GM21367 (cell line): ENCODE measurements around the gene PIWIL1.

Experiments used
- ATAC-seq: cut with Tn5 transposase; IDR thresholded peaks from one replicate; pipeline ENCODE4 v1.9.1; 2021; ENCODE audit not compliant: unreplicated experiment

PIWIL1 gene

DNA sequence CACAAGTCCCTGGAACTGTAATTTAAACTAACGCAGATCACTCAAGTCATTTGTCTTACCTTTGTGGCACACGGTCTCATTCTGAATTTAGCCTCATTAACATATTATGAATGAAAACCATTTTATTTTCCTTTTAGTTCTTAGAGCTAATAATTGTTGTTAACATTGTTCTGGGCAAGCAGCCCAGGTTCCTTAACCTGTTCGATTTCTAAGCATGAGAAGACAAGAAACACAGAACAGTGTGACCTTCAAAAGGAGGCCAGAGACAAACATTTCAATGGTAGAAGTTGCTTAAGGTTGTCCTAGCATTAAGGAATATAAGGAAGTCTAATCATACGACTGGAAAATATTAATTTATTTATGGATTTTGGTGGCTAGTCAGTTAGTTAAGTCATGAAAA, 35.2 kb downstream of the PIWIL1 start:
- ATAC-seq: no peak

DNA sequence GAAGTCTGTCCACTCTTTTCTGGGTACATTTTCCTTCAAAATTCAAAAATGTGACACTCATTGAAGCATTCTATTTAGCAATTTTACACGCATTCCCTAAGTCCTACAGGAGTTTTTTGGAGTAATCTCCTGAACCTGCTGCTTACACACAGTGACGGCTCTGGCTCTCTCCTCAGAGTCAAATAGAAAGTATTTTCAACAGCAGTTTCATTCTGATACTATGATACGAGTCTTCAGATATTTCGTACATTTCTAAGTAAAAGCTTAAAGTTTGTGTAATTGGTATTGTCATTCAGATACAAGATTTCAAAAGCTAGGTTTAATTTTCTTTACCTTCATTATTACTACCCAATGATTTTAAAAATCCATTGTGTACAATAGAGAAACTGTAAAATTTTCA, 36.4 kb downstream of the PIWIL1 start:
- ATAC-seq: no peak

DNA sequence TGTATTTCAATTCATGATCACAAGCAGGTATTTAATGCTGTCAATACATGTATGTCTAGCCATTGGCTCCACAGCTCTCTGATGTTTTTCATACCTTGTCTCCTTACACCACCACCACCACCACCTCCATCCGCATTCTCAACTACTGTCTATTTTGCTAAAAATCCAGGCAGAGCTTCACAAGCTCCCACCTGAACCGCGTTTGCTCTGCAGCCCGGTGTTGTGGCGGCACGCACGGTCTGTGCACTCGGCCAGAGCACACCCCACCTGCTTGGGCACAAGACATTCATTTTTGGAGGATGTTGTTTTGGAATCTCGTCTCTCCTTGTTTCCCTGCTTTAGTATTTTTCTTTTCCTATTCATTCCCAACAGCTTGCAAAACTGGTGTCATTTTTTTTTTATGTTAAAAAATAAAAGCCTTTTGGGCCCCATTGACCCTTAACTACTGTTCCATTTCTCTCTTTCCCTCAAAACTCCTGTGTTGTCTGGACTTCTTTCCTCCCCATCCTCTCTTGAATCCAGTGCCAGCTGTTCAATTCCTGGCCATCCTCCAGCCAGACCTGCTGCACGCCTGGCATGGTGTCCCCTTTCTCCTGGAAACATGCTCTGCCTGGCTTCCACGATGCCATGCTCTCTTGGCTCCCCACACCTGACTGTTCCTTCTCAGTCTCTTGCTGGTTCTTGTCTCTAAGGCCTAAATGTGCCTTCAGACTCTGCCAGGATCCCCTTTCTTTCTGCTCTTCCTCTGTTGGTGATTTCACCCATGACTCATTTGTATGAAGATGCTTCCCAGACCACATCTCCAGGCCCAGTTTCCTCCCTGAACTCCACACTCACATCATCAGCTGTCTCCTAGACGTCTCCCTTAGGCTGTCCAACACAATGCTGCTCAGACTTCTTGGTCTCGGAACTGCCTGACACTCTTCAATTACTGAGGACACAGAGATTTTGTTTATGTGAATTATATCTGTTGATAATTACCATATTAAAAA, 37.9 kb downstream of the PIWIL1 start:
- ATAC-seq: no peak

DNA sequence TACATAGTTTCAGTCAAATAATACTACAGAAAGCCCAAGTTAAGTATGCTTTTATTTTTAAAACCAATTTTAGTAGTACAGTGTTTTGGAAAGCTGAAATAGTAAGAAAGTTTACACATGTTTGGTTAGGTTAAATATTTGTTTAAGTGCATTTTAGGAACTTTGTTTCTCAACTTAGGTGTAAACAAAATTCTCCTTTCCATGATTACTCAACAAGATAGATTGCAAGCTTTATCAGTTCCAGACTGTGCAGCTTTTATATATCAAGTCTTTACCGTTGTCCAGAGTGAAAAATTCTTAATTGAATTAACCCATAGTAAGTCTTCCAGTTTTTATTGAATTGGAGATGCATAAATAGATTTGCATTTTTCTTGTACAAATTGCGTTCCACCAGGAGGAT, 45.1 kb downstream of the PIWIL1 start:
- ATAC-seq: no peak

DNA sequence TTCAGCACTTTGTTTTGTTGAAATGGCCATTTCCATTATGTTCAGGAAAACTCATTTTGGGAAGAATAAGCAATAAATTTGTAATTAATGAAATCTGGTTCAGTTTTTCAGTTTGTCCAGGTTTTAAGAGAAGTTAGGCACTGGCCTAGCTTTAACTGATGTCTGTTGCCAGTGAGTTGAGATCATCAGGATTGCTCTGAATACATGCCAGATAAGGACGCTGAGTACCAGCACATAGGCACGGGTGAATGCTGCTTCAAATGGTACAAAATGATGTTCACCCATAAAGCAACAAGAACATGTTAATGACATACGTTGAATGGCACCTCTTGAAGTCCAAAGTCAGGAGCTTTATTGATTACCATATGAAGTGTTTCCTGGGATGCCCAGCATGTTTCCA, 46.5 kb downstream of the PIWIL1 start:
- no peak for ATAC-seq

DNA sequence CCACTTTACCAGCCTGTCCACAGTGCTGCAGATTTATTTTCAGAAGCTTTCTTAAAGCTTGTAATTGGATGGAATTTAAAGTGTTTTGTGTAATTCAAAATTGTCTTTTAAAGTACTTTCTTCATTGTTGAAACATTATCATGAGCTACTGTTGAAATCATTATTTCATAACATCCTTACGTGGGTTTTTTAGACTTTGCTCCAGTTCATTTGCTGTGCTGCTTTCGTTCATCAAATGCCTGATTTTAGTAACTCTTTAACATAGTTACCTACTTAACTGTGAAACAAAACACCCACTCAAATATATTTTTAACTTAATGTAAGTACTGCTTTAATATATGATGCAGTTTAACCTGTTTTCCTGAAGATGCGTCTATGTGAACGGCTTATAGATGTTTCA, 47.5 kb downstream of the PIWIL1 start:
- ATAC-seq: no peak

DNA sequence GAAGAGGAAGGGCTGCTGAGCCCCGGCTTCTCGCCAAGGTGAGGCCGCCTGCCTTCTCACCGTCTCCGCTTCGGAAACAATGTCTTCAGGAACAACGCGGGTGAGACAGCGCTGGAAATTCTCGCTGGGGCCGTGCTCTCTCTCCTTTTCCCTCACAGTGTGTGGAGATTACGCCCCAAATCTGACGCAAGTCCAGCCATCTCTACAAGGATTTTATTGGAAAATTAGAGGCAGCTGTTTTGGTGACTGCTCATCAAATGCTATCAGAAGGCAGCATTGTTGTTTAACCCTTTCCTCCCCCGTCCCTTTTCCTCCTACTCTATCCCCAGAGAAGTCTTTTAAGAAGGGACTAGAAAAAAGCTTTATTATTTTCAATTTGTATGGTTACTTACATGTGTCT, 53.5 kb downstream of the PIWIL1 start:
- no peak for ATAC-seq

DNA sequence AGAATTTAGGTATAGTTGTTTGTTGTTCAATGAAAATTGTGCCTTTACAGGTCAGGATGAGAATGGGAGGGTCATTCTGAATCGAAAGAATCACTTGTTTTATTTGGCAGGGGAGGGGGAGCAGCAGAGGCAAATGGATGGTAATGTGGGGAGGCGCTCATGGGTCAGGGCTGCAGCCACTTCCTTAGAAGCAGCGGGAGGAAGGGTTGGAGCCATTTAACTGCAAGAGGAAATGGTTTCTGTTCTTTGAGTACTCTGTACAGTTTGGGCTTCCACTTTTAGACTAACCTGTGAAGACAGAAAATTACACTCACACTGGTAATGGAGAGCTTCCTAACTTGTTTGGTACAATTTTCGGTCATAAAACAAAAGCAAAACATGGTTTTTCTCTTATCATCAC, 57.2 kb downstream of the PIWIL1 start:
- no peak for ATAC-seq

DNA sequence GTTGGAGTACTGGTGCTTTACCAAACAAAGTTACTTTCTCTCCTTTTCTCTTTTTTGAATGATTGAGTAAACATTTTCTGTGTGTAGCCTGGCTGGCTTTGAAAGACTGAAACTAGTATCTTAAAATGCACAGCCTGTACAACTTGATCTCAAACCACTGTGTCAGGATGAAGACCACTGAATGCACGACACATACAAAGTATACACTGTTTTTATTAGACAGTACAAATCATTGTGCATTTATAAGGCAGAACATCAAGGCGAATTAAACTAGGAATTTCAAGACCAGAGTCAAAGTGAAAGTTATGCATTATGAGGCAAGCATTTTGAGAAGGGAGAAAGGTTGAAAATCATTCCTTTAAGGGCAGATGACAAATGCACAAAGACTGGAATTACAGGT, 59.0 kb downstream of the PIWIL1 start:
- ATAC-seq: no peak

DNA sequence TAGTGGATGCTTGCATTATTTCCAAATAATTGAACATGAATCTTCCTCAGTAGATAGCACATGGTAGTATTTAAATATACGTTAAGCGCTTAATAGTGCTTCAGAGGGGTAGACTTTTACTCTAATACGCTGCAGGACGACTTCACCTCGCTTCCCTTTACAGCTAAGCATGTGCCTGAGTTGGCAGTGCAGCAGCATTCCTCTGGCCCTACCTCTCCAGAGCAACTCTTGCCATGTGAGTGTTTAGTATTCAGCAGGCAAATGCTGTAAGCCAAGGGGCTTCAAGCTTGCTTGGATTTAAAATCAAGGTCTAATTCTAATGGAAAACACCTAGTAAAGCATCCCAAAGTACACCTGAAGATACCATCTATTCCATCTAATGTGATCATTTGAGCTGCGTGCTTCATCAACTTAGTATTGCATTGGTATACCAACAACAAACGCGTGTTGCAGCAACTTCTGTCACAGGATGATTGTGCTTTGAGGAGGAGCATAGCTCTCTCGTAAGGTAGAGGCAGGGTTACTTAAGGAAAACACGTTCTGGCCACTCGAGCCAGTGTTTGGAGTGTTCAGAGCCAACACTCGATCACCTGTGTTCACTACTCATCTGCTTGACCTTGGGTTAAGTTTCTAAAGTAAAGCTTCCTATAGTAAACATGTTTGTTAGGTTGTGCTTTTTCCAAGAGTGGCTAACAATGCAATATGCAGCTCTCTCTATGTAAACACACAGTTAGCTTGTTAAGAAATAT, 60.6 kb downstream of the PIWIL1 start:
- no peak for ATAC-seq

DNA sequence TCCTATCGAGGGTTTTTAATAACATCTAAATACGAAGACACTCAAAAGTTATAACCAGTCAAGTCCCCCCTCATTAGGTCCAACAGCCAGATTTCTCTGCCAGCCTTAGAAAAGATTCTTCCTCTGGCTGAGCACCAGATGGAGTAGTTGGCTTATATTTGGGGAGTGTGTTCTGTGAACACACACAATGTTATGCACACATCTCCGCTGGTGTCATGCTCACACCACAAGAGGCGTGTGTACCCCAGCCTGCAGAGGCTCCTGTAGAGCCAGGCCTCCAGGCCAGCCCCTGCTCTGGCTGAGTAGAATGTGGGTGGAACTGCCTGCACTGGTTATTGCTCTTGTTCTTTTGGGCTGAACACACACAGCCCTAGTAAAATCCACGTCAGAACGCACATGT, 64.0 kb downstream of the PIWIL1 start:
- ATAC-seq: no peak

DNA sequence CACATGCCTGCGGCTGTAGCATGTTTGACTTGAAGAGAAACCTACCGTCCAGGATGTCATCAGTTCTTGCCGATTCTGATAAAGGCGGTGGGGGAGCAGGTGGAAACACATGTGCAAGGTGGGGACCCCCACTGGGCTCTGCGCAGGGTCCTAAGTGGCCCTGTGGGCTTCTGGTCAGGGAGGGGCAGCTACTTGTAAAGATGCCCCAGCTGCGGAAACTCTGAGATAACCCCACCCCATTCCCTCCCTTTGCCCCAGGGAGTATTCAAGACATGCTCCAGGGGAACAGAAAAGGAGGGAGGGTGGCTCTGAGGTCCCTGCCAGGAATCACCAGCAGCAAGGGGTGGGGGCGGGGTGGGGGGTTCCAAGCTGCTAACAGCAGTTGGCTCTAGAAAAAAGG, 67.6 kb downstream of the PIWIL1 start:
- ATAC-seq: no peak

DNA sequence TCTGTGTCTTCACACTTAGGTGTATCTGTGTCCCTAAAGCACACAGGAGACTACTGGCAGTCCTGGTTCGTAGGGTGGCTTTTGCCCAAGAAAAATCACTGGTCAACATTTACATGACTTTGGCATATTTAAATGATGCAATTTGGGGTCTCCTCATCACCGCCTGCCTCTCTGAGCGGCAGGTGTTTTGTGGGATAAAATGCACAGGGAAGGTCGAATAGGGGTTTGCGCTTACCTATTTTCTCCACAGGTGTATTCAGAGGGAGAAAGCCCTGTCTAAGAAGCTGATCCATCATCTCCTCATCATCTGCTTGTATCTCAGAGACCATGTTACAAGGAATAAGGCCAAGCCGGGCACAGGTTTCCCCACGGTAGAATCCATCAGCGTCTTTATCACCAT, 74.7 kb downstream of the PIWIL1 start:
- ATAC-seq: no peak

DNA sequence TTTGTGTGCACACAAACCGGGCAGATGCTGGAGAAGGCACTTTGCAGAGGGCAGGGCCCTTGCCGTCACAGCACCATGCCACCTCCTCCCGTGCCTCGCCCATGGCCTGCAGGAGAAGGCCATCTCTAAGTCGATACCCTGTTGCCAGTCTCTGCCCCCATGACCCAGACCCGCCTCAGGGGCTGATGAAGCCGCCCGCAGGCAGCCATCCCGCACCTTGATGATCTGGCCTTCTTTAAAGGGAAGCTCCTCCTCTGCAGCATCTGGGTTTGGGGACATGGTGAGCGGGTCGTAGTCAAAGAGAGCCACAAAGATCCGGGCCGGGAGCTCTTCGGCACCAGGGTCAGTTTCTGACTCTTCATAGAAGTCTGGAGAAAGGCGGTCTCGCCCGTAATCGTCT, 76.2 kb downstream of the PIWIL1 start:
- ATAC-seq: no peak

DNA sequence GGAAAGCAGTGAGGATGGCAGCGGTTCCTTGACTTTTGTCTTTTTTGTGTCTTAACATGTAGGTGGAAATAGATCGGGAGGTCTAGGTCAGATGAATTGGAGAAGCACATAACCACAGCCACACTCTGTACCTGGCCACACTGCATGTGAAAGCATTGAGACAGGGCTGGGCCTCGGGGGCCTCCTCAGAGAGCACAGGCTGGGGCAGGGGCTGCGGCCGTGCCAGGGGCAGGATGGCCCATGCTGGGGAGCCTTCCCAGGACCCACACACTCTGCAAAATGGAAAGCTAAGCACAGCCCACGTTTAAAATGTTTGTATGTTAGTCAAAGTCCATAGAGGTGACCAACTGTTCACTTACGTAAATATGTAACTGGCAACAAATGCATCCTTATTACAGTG, 76.7 kb downstream of the PIWIL1 start:
- no peak for ATAC-seq

DNA sequence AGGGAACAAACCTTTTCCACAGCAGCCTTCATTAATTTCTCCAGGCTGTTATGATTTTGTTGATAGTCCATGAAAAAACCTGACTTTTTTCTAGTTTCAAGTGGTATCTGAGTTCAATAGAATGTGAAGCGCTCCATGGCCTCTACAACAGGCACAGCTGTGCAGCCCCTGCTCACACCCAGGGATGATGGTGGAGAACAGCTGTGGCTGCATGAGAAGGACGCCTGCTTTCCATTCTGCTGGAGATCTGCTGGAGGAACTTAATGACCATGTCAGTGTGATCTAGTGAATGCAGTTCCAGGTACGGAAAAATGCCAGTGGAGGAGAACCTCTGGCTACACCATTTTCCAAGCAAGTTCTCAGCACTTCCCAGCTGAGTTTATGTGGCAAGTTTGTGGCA, 80.6 kb downstream of the PIWIL1 start:
- no peak for ATAC-seq

DNA sequence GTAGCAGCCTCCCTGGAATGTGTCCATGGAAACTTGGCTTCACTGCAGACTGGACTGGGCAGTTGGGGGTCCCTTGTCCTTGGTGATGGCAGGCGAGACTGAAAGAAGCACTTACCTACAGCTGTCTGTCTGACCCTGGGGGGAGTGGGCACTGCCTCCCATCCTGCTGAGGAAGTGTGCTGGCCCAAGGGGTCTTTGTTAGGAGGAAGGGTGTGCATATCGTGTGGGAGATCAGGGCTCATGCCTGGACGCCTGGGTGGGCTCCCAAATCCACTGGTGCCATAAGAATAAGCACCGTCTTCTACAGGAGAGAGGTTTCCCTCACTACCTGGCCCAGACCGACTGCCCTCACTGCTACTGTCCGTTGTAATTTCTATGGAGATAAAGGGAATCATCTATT, 81.4 kb downstream of the PIWIL1 start:
- ATAC-seq: no peak

DNA sequence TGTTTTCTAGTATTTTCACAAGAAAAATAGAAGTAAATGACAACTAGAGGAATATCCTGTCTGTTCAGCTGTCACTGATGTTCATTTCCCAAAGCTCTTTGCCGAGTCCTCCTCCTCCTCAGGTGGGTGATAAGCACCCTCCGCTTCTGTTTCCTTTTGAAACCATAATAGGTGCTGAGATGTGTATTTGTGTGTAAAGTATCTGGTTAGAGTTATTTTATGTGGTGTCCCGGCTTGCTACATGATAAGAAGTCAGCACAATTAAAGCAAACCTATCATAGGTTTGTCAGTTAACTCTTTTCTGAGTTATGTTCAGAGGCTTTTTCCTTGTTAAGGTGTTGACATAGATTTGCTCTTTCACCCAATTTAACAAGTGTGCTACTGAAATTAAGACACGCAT, 82.4 kb downstream of the PIWIL1 start:
- no peak for ATAC-seq

DNA sequence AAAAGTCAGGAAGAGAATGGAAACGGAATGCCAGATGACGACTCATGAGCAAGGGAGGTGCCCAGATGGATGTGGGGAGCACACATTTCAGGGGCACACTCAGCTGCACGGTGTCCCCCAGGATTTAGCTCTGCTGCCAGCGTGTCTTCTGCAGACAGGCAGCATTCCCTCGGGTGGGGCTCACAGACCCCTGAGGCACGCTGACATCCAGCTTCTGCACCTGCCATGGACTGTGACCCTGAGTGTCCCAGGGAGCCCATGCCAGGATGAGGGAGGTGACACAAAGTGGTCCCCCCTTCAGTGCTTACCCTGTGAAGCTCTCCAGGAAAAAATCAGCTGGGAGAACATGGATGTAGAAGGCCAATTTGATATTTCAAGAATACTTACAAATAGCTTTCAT, 84.2 kb downstream of the PIWIL1 start:
- no peak for ATAC-seq
